Measurements from ENCODE around the gene MARVELD3. TPM values are rescaled to one million over a fixed set of nuclear protein-coding genes. Genes with fewer than 3 reads are reported as not detected.

The MARVELD3 gene
- total and polyA plus RNA-seq, 2 experiments from 2014 or later, result 37.7 to 52.7 TPM

GRCh38 chr16:71635632-71636031 lies 9.6 kb downstream of the MARVELD3 start:
- H3K4me1 ChIP-seq (ENCODE audit: insufficient read depth), result no peaks in the 10 kb centered on the region
- H3K9me3 ChIP-seq (ENCODE audit: low read depth), result no peaks in the 10 kb centered on the region
- no peak overlapping the region for H2AFZ ChIP-seq
- no peaks in the 10 kb centered on the region for H3K36me3 ChIP-seq (replicated peaks; ENCODE audit: insufficient read depth, low read depth)
- H4K20me1 ChIP-seq (ENCODE audit: insufficient read depth, poor library complexity, severe bottlenecking), result peaks cover 2% of the 10 kb centered on the region
- H3K27me3 ChIP-seq, result no peaks in the 10 kb centered on the region
- 79% methylated on average over 2 of the region's 2 CpGs for WGBS (ENCODE audit: low lambda C conversion rate, missing lambda C conversion rate)
- H3K4me3 ChIP-seq, result no peak overlapping the region
- no peak for DNase-seq (ENCODE audit: low spot score)
- no peaks in the 10 kb centered on the region for H3K9me2 ChIP-seq (replicated peaks; ENCODE audit: insufficient read depth)
- H3K79me2 ChIP-seq, result peaks cover 3% of the 10 kb centered on the region
- no peak overlapping the region for H3K27ac ChIP-seq
- no peak for TF ChIP-seq EZH2phosphoT487 (IDR thresholded peaks at IDR 0.05; ENCODE audit: low read depth, severe bottlenecking, unreplicated experiment)
- TF ChIP-seq CTCF (IDR thresholded peaks at IDR 0.05; ENCODE audit: poor library complexity), result no peak
- no peak for TF ChIP-seq EZH2 (IDR thresholded peaks at IDR 0.05; ENCODE audit: borderline replicate concordance)
- no peak overlapping the region for H3K4me2 ChIP-seq

GRCh38 chr16:71637398-71637797 lies 11.4 kb downstream of the MARVELD3 start:
- no peaks in the 10 kb centered on the region for H3K79me2 ChIP-seq
- H3K27me3 ChIP-seq, result no peaks in the 10 kb centered on the region
- no peaks in the 10 kb centered on the region for H3K36me3 ChIP-seq (replicated peaks; ENCODE audit: insufficient read depth, low read depth)
- no peak overlapping the region for H3K4me3 ChIP-seq
- H3K27ac ChIP-seq, result no peak overlapping the region
- no peaks in the 10 kb centered on the region for H3K9me3 ChIP-seq (ENCODE audit: low read depth)
- H4K20me1 ChIP-seq (ENCODE audit: insufficient read depth, poor library complexity, severe bottlenecking), result peaks cover under 1% of the 10 kb centered on the region
- H3K4me1 ChIP-seq (ENCODE audit: insufficient read depth), result no peaks in the 10 kb centered on the region
- no peaks in the 10 kb centered on the region for H3K9me2 ChIP-seq (replicated peaks; ENCODE audit: insufficient read depth)
- no peak for DNase-seq (ENCODE audit: low spot score)
- no peak for TF ChIP-seq CTCF (IDR thresholded peaks at IDR 0.05; ENCODE audit: poor library complexity)
- no peak for TF ChIP-seq EZH2 (IDR thresholded peaks at IDR 0.05; ENCODE audit: borderline replicate concordance)
- no peak for TF ChIP-seq EZH2phosphoT487 (IDR thresholded peaks at IDR 0.05; ENCODE audit: low read depth, severe bottlenecking, unreplicated experiment)
- WGBS (ENCODE audit: low lambda C conversion rate, missing lambda C conversion rate), result 54% methylated on average over 3 of the region's 3 CpGs
- no peak overlapping the region for H3K4me2 ChIP-seq
- H2AFZ ChIP-seq, result no peak overlapping the region

GRCh38 chr16:71645450-71645849 lies 19.5 kb downstream of the MARVELD3 start:
- no peak overlapping the region for H3K4me3 ChIP-seq
- H3K4me2 ChIP-seq, result no peak overlapping the region
- H3K27ac ChIP-seq, result no peak overlapping the region
- no peaks in the 10 kb centered on the region for H3K4me1 ChIP-seq (ENCODE audit: insufficient read depth)
- no peaks in the 10 kb centered on the region for H4K20me1 ChIP-seq (ENCODE audit: insufficient read depth, poor library complexity, severe bottlenecking)
- H3K79me2 ChIP-seq, result no peaks in the 10 kb centered on the region
- H3K9me3 ChIP-seq (ENCODE audit: low read depth), result no peaks in the 10 kb centered on the region
- H3K27me3 ChIP-seq, result no peaks in the 10 kb centered on the region
- DNase-seq (ENCODE audit: low spot score), result peak; percentile 23
- 89% methylated on average over 4 of the region's 4 CpGs for WGBS (ENCODE audit: low lambda C conversion rate, missing lambda C conversion rate)
- H3K9me2 ChIP-seq (replicated peaks; ENCODE audit: insufficient read depth), result no peaks in the 10 kb centered on the region
- no peaks in the 10 kb centered on the region for H3K36me3 ChIP-seq (replicated peaks; ENCODE audit: insufficient read depth, low read depth)
- TF ChIP-seq CTCF (IDR thresholded peaks at IDR 0.05; ENCODE audit: poor library complexity), result peak; percentile 31
- TF ChIP-seq EZH2 (IDR thresholded peaks at IDR 0.05; ENCODE audit: borderline replicate concordance), result no peak
- no peak overlapping the region for H2AFZ ChIP-seq

- Histone ChIP-seq H3K9me2 (replicated peaks; ENCODE audit: insufficient read depth) (no peaks in the 10 kb centered on the region), H3K4me3 (no peak overlapping the region), H3K27me3 (no peaks in the 10 kb centered on the region), H2AFZ (no peak overlapping the region), H4K20me1 (ENCODE audit: insufficient read depth, poor library complexity, severe bottlenecking) (no peaks in the 10 kb centered on the region), H3K79me2 (no peaks in the 10 kb centered on the region), H3K27ac (no peak overlapping the region), H3K4me2 (no peak overlapping the region), H3K9me3 (ENCODE audit: low read depth) (no peaks in the 10 kb centered on the region), H3K4me1 (ENCODE audit: insufficient read depth) (no peaks in the 10 kb centered on the region), H3K36me3 (replicated peaks; ENCODE audit: insufficient read depth, low read depth) (no peaks in the 10 kb centered on the region)
- 96% methylated on average over 7 of the region's 7 CpGs for WGBS (ENCODE audit: low lambda C conversion rate, missing lambda C conversion rate)
- TF ChIP-seq EZH2 (IDR thresholded peaks at IDR 0.05; ENCODE audit: borderline replicate concordance) (no peak), CTCF (IDR thresholded peaks at IDR 0.05; ENCODE audit: poor library complexity) (no peak), EZH2phosphoT487 (IDR thresholded peaks at IDR 0.05; ENCODE audit: low read depth, severe bottlenecking, unreplicated experiment) (no peak)
- no peak for DNase-seq (ENCODE audit: low spot score)
Observed at GRCh38 chr16:71647391-71647790, 21.4 kb downstream of the MARVELD3 start.
